Measurements from ENCODE around the gene TTC21B.

- TF ChIP-seq CTCF (IDR thresholded peaks at IDR 0.05) (no peak), POLR2A (IDR thresholded peaks at IDR 0.05) (no peak)
These were observed 82.6 kb downstream of the TTC21B start for GRCh38 chr2:165871025-165871424.

Measured in thyroid gland (tissue), 4 donors.